Prostate gland (tissue), 2 donors: ENCODE measurements around the gene SPINK5. TPM values are rescaled to one million over a fixed set of nuclear protein-coding genes. Genes with fewer than 3 reads are reported as not detected.

Experiments
- DNase-seq: peaks from one replicate; pipeline ENCODE4 v3.0.0-alpha.2; 2019; ENCODE audit warnings: low spot score
- H3K27ac ChIP-seq, 2 donors: fragments of 200-600 bp; sonication (generic); 2 replicates each; pipeline ENCODE4 v1.5.1; 2017 to 2019
- H3K27me3 ChIP-seq: fragments of 200-600 bp; sonication (generic); replicated peaks from 2 replicates; pipeline ENCODE4 v1.5.1; 2019; ENCODE audit not compliant: insufficient read depth
- H3K36me3 ChIP-seq, 2 donors: fragments of 200-600 bp; sonication (generic); 1 replicate in 1 of 2; 2 replicates in 1 of 2; pipeline versions ENCODE4 v1.5.1 to v1.8.1; 2017 to 2019
- H3K4me1 ChIP-seq: fragments of 200-600 bp; sonication (generic); replicated peaks from 2 replicates; pipeline ENCODE4 v1.5.1; 2019
- H3K4me3 ChIP-seq, 2 donors: fragments of 200-600 bp; sonication (generic); 2 replicates each; pipeline ENCODE4 v1.5.1; 2017 to 2019
- H3K9me3 ChIP-seq: fragments of 200-600 bp; sonication (generic); 2 replicates; pipeline ENCODE4 v1.5.1; 2017
- CTCF ChIP-seq, 4 experiments: fragments of 200-600 bp in 2 of 4; fragments of 450-650 bp in 2 of 4; sonication (generic) in 2 of 4; IDR thresholded peaks; 1 replicate in 3 of 4; 2 replicates in 1 of 4; pipeline ENCODE4 v1.5.1; 2016 to 2019; ENCODE audit warnings: antibody characterized with exemption in 4 of 4, mild to moderate bottlenecking in 2 of 4, moderate library complexity in 2 of 4
- POLR2A ChIP-seq: fragments of 450-650 bp; IDR thresholded peaks from one replicate; pipeline ENCODE4 v1.6.1; 2016; ENCODE audit warnings: antibody characterized with exemption, mild to moderate bottlenecking
- POLR2AphosphoS5 ChIP-seq: sonication (generic); formaldehyde crosslinking; IDR thresholded peaks from one replicate; pipeline ENCODE4 v1.6.1; 2017; ENCODE audit warnings: antibody characterized with exemption
- WGBS: methylation state at CpG from one replicate; pipeline ENCODE4 v1.1.5; 2018; 5-methylcytosine and 5-hydroxymethylcytosine counted together
- intact Hi-C: fragments of 100-400 bp; cut with DNase I; formaldehyde crosslinking; loops from one replicate; pipeline ENCODE4 v1.14.2; 2022
- total RNA-seq, 2 donors: library from RNA; depleted of rRNA; stranded (reverse); fragments of >200 nt; gene quantifications; one replicate each; pipeline ENCODE4 v1.1.0, GENCODE V29; 2016

Gene SPINK5
- total RNA-seq, 2 donors from 2014 or later = 2.6 to 3.7 TPM

- WGBS = 91% methylated on average over 2 of the region's 2 CpGs
- H3K9me3 ChIP-seq = no peaks in the 10 kb centered on the region
- TF ChIP-seq CTCF (IDR thresholded peaks at IDR 0.05) (no peak), POLR2AphosphoS5 (no peak), POLR2A (no peak)
- intact Hi-C loops = no loop called here
- H3K27ac ChIP-seq = no peak overlapping the region
- no peaks in the 10 kb centered on the region for H3K36me3 ChIP-seq
- H3K27me3 ChIP-seq = no peaks in the 10 kb centered on the region
- H3K4me1 ChIP-seq = no peaks in the 10 kb centered on the region
- H3K4me3 ChIP-seq = no peak overlapping the region
- DNase-seq = no peak
These were observed 20.5 kb downstream of the SPINK5 start for GRCh38 chr5:148084269-148084668.

GRCh38 chr5:148085310-148085709 lies 21.5 kb downstream of the SPINK5 start:
- Histone ChIP-seq H3K27ac (no peak overlapping the region), H3K4me3 (no peak overlapping the region), H3K4me1 (no peaks in the 10 kb centered on the region), H3K9me3 (no peaks in the 10 kb centered on the region), H3K36me3 (no peaks in the 10 kb centered on the region), H3K27me3 (no peaks in the 10 kb centered on the region)
- no peak for DNase-seq
- intact Hi-C loops = no loop called here
- TF ChIP-seq POLR2AphosphoS5 (no peak), CTCF (IDR thresholded peaks at IDR 0.05) (no peak), POLR2A (no peak)

GRCh38 chr5:148085977-148086705 lies 22.4 kb downstream of the SPINK5 start:
- H3K9me3 ChIP-seq = no peaks in the 10 kb centered on the region
- TF ChIP-seq CTCF (IDR thresholded peaks at IDR 0.05) (no peak), POLR2A (no peak), POLR2AphosphoS5 (no peak)
- H3K27me3 ChIP-seq = no peaks in the 10 kb centered on the region
- no peaks in the 10 kb centered on the region for H3K4me1 ChIP-seq
- intact Hi-C loops = no loop called here
- H3K4me3 ChIP-seq = no peak overlapping the region
- no peaks in the 10 kb centered on the region for H3K36me3 ChIP-seq
- H3K27ac ChIP-seq = no peak overlapping the region
- no peak for DNase-seq
- WGBS = 29% methylated on average over 7 of the region's 7 CpGs

- no peaks in the 10 kb centered on the region for H3K4me1 ChIP-seq
- TF ChIP-seq POLR2AphosphoS5 = no peak
- no peak for TF ChIP-seq POLR2A
- no peak for TF ChIP-seq CTCF (IDR thresholded peaks at IDR 0.05)
- H3K27me3 ChIP-seq = no peaks in the 10 kb centered on the region
- intact Hi-C loops = no loop called here
- no peak overlapping the region for H3K4me3 ChIP-seq
- DNase-seq = no peak
- no peaks in the 10 kb centered on the region for H3K36me3 ChIP-seq
- H3K27ac ChIP-seq = no peak overlapping the region
- H3K9me3 ChIP-seq = no peaks in the 10 kb centered on the region
- WGBS = 25% methylated on average over 5 of the region's 5 CpGs
These were observed 26.5 kb downstream of the SPINK5 start for GRCh38 chr5:148090146-148090772.

- DNase-seq = no peak
- H3K9me3 ChIP-seq = no peaks in the 10 kb centered on the region
- no peaks in the 10 kb centered on the region for H3K27me3 ChIP-seq
- no peak overlapping the region for H3K4me3 ChIP-seq
- WGBS = 61% methylated on average over 7 of the region's 7 CpGs
- intact Hi-C loops = no loop called here
- no peak overlapping the region for H3K27ac ChIP-seq
- H3K4me1 ChIP-seq = no peaks in the 10 kb centered on the region
- H3K36me3 ChIP-seq = no peaks in the 10 kb centered on the region
- TF ChIP-seq POLR2AphosphoS5 (no peak), CTCF (IDR thresholded peaks at IDR 0.05) (no peak), POLR2A (no peak)
These were observed 27.0 kb downstream of the SPINK5 start for GRCh38 chr5:148090773-148091250.
